HG02943 (cell line): ENCODE data around the gene C19orf12.
A peak's percentile ranks its signal among the peaks of the same experiment; 100 is the strongest.

Experiments used
- ATAC-seq: cut with Tn5 transposase; IDR thresholded peaks from one replicate; pipeline ENCODE4 v1.9.1; 2021; ENCODE audit warnings: mild to moderate bottlenecking, low read depth, moderate library complexity; ENCODE audit not compliant: unreplicated experiment

Gene C19orf12

DNA sequence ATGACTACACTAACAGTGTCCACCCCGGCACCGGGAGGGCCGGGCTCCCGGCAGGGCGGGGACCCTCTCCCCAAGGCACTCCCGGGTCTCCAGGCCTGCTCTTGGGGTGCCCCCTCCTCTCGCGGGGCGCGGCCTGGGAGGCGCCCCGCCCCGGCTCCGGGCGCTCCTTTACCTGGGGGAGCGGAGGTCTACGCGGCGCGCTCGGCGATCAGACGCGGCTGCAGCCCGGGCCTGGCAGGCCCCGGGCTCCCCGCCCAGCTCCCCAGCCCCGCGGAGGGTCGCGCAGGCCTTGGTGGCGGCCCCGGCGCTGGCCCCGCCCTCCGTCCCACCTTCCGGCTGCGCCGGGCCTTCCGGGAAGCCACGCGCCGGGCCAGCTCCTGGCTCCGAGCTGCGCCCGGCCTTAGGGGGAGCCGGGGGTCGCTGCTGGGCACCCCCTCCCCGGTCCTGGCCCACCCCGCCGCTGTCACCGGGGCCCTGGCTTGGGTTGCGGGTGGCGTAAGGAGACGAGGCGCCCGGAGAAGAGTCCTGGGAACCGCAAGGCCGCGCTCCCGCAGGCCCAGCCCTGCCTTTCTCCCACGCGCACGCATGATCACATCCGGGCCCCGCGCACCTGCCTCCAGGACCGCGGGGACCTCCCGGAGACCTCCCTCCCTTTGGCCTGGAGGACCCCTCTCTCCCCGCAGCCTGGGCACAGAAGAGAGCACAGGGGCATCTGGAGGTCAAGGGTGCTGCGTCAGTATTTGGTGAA, at the start of gene C19orf12:
Gene C19orf12 (minus strand): TSS at position 309 of the 748 bp plus-strand sequence. CDS start 6,848 bp downstream, outside the sequence.
- peak; percentile 60 for ATAC-seq

GRCh38 chr19:29764361-29764760, 49.3 kb upstream of the C19orf12 start:
- ATAC-seq, result no peak

DNA sequence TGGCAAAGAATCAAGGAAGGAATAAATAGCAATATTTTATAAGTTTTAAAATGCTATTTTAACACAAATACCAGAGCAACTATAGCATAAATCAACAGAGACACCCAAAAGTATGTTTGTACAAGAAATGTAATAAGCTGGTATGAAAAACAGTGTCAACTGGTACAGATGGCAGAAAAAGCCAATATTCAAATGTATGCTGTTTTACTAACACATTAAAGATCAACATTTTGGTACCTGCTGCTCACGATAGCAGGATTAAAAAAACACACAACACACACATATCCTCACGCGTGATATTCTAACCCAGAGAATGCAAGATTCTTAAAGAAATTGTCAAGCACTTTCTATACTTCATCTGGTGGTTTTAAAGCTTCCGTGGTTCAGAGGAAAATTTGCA, 48.1 kb upstream of the C19orf12 start:
- no peak for ATAC-seq

DNA sequence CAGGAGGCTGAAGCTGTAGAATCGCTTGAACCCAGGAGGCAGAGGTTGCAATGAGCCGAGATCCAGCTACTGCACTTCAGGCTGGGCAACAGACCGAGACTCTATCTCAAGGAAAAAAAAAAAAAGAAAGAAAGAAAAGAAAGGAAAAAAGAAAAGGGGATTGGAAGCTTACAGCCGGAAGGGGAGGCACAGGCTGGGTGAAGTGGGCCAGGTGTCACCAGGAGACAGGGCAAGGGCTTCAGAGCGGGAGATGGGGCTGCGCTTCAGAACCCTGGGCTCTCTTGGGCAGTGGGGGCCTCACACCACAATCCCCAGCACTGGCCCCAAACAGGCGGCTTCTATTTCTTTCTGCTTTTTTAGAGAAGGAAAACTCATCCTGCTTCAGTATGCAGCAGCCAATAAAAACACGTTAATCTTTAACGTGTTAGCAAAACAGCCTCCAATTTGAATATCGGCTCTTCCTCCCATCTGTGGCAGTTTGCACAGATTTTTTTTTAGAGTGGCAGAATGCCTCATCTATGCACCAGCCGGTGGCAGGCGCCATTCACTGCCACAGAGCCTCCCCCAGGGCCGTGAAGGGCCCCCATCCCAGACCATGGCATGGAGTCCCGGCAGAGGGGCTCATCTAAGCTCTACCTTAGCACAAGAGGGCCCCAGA, 46.6 kb upstream of the C19orf12 start:
- ATAC-seq, result no peak

- ATAC-seq, result no peak
Observed at GRCh38 chr19:29760752-29761502, 45.9 kb upstream of the C19orf12 start.

- ATAC-seq, result no peak
Observed at GRCh38 chr19:29759359-29759758, 44.3 kb upstream of the C19orf12 start.

- ATAC-seq, result no peak
Observed at GRCh38 chr19:29758863-29759262, 43.8 kb upstream of the C19orf12 start.

GRCh38 chr19:29757551-29757950, 42.5 kb upstream of the C19orf12 start:
- no peak for ATAC-seq

- no peak for ATAC-seq
Observed at GRCh38 chr19:29753934-29754305, 38.9 kb upstream of the C19orf12 start.

GRCh38 chr19:29753190-29753933, 38.3 kb upstream of the C19orf12 start:
- ATAC-seq, result no peak

DNA sequence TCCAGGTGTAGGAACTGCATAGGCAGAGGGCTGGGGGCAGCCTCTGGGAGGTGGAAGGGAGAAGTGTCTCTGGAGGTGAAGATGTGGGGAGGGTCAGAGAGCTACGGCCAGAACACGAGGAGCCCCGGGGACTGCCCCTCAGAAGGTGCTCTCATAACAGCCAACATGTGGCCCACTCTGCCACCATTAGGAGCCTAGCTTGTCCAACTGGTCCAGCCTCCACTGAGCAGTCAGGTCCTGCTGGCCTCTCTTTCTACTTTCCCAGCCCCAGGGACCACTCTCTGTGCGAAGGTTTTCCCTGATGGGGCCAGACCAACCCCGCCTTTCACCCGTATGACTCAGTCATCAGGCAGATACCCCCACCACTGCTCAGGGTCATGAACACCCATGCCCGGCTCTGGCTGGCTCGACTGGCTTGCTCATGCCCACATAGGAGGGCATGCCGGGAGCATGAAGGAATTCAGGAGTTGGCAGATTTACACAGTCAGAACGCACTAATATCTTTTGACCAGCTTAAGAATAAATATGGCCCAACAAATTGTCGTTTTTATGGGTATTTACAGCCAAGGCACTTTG, 37.5 kb upstream of the C19orf12 start:
- ATAC-seq, result no peak

GRCh38 chr19:29751932-29752331, 36.9 kb upstream of the C19orf12 start:
- no peak for ATAC-seq

DNA sequence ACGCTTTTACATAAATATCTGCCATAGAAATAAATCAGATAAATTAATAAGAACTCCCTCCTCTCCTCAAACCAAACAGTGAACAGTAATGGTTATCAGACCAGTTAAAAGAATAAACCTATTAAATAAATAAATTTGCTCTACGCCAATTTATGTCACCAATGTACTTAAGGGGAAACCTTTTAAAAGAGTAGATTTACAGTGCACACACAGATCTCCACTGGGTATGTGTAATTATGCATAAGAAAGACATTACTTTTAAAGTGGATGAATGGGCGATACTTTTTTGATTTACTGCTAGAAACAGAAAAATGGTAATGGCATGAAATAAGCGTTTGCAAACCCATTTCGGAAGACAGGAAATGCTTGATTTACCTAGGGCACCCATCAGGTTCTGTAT, 34.9 kb upstream of the C19orf12 start:
- no peak for ATAC-seq

DNA sequence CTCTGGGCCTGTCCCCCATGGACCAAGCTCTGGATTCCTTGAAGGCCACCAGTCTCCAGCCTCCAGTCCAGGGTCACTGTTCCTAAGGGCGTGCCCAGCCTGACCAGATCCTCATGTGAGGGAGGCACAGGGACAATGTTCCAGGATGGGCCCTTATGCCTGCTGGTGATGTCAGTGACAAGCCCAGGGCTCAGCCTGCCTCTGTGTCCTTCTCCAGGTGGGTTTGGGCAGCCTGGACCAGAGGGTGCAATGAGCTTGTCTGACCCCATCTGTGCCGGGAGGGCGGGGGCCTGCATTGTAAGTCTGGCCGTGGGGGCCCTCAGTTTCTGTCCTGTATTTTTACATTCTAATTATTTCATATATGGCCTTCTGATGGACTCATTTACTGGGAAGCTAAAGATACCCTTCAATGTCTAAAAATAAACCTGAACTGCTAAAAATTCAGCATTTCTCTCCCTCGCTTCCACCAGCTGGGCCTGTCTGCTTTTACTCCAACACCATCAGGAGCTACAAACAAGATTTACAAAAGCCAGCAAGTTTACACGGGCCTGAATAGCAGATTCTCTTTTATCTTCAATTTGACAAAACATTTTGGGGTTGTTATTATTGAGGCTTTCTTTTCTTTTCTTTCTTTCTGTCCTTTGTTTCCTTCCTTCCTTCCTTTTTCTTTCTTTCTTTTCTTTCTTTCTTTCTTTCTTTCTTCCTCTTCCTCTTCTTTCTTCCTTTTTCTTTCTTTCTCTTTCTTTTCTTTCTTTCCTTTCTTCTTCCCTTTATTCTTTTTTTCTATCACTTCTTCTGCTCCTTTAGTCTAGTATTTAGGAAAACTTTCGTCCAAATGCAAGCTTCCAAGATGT, 34.2 kb upstream of the C19orf12 start:
- ATAC-seq, result no peak

- no peak for ATAC-seq
Observed at GRCh38 chr19:29745253-29745652, 30.2 kb upstream of the C19orf12 start.

GRCh38 chr19:29743681-29744080, 28.6 kb upstream of the C19orf12 start:
- ATAC-seq, result no peak

- ATAC-seq, result no peak
Observed at GRCh38 chr19:29741776-29742175, 26.7 kb upstream of the C19orf12 start.

DNA sequence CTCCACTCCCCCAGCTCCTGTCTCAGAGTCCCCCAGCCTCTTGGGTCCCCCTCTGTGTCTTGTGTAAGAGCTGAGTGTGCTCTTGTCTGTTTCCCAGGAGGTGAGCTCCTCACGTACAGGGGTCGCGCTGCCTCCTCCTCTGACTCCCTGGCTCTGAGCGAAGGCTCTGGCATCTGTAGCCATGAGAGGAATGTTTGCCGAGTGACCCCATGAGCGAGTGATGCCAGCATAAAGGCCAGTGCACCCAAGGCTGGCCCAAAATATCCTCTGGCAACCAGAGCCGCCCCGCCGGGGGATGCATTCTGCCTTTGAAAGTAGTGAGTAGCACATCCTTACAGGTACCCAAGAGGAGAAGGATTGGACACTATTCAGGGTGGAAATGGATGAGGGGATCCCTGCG, 26.2 kb upstream of the C19orf12 start:
- no peak for ATAC-seq

GRCh38 chr19:29737461-29738000, 22.5 kb upstream of the C19orf12 start:
- no peak for ATAC-seq
